ENCODE results near the gene ARHGEF4. TPM values are rescaled to one million over a fixed set of nuclear protein-coding genes. Genes with fewer than 3 reads are reported as not detected.

The ARHGEF4 gene
- total RNA-seq, 1 donor from 2014 or later, result 2.6 TPM

DNA sequence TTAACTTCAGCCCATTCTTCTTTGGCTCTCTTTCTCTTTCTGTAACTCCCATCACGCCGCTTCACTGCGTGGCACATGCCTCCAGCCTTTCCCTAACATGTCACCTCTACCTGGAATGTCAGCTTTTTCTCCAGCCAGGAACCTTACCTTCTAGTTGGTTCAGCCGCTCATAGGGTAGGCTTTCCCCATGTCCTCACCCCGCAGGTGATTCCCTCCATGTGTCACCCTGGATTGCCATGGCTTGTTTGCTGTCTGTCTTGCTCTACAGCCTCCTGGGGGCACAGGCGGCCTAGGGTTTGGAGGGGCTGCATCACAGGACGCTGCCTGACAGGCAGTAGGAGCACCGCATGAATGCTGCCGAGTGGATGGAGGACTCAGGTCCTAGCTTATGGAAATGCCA is 39.2 kb downstream of the ARHGEF4 start:
- TF ChIP-seq, protein P1, sequence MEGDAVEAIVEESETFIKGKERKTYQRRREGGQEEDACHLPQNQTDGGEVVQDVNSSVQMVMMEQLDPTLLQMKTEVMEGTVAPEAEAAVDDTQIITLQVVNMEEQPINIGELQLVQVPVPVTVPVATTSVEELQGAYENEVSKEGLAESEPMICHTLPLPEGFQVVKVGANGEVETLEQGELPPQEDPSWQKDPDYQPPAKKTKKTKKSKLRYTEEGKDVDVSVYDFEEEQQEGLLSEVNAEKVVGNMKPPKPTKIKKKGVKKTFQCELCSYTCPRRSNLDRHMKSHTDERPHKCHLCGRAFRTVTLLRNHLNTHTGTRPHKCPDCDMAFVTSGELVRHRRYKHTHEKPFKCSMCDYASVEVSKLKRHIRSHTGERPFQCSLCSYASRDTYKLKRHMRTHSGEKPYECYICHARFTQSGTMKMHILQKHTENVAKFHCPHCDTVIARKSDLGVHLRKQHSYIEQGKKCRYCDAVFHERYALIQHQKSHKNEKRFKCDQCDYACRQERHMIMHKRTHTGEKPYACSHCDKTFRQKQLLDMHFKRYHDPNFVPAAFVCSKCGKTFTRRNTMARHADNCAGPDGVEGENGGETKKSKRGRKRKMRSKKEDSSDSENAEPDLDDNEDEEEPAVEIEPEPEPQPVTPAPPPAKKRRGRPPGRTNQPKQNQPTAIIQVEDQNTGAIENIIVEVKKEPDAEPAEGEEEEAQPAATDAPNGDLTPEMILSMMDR (IDR thresholded peaks at IDR 0.05), result no peak
- Mint-ChIP-seq H3K36me3 (ENCODE audit: unreplicated experiment) (no peaks in the 10 kb centered on the region), H3K4me3 (ENCODE audit: unreplicated experiment) (no peak overlapping the region), H3K4me1 (ENCODE audit: unreplicated experiment) (no peaks in the 10 kb centered on the region), H3K9me3 (ENCODE audit: unreplicated experiment) (no peaks in the 10 kb centered on the region), H3K27ac (ENCODE audit: unreplicated experiment) (no peak overlapping the region), H3K27me3 (ENCODE audit: unreplicated experiment) (peaks cover 2% of the 10 kb centered on the region)
- DNase-seq (ENCODE audit: extremely low spot score, unreplicated experiment), result no peak

DNA sequence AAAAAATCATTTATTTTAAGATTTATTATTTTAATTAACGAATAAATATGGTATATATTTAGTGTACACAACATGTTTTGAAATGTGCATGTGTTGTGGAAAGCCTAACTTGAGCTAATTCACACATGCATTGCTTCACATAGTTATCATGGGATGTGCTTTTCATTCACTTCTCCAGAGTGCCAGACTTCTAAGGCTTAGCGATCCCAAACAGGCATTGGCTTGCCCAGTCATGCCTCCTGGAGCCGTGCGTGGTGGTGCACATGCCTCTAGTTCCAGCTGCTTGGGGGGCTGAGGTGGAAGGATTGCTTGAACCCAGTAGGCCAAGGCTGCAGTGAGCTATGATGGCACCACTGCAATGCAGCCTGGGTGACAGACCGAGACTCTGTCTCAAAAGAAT is 40.5 kb downstream of the ARHGEF4 start:
- Mint-ChIP-seq H3K9me3 (ENCODE audit: unreplicated experiment) (no peaks in the 10 kb centered on the region), H3K27ac (ENCODE audit: unreplicated experiment) (no peak overlapping the region), H3K36me3 (ENCODE audit: unreplicated experiment) (no peaks in the 10 kb centered on the region), H3K27me3 (ENCODE audit: unreplicated experiment) (peaks cover 2% of the 10 kb centered on the region), H3K4me3 (ENCODE audit: unreplicated experiment) (no peak overlapping the region), H3K4me1 (ENCODE audit: unreplicated experiment) (no peaks in the 10 kb centered on the region)
- TF ChIP-seq, protein P1 (IDR thresholded peaks at IDR 0.05), result no peak
- no peak for DNase-seq (ENCODE audit: extremely low spot score, unreplicated experiment)

DNA sequence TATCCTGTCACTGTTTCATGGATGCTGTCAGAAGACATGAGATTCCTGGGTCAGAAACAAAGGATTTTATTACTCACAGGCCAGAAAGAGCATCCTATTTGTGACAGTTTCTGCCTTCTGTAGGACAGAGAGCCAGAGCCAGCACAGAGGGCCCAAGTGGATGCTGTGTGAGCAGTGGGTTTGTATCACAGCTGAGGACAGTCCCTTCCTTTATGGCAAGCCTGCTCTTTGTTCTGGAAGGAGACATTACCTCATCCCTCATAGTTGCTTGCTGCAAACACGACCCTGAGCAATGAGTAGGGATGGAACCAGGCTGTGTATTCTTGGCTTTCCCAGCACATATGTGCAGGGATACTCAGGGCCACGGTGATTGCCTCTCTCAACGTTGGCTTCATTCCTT is 41.6 kb downstream of the ARHGEF4 start:
- Mint-ChIP-seq H3K4me3 (ENCODE audit: unreplicated experiment) (no peak overlapping the region), H3K36me3 (ENCODE audit: unreplicated experiment) (no peaks in the 10 kb centered on the region), H3K4me1 (ENCODE audit: unreplicated experiment) (no peaks in the 10 kb centered on the region), H3K27me3 (ENCODE audit: unreplicated experiment) (peaks cover 2% of the 10 kb centered on the region), H3K27ac (ENCODE audit: unreplicated experiment) (no peak overlapping the region), H3K9me3 (ENCODE audit: unreplicated experiment) (no peaks in the 10 kb centered on the region)
- DNase-seq (ENCODE audit: extremely low spot score, unreplicated experiment), result no peak
- TF ChIP-seq, protein P1 (IDR thresholded peaks at IDR 0.05), result no peak

DNA sequence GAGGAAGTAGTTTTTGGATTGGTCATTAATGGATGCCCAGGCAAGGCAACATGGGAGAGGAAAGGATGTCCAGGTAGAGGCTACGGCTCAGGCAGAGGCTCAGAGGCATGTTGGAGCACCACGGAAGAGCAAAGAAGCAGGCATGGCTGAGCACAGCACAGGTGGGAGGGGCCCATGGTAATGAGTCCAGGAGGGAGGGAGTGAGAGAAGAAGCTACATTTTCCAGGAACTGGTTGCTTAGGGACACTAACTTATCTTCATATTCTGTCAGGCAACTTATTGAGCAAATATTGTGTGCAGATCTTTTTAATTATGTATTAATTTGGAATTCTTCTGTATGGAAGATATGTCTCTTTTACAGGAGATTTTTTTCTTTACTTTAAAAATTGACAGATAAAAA is 42.2 kb downstream of the ARHGEF4 start:
- Mint-ChIP-seq H3K4me1 (ENCODE audit: unreplicated experiment) (no peaks in the 10 kb centered on the region), H3K27me3 (ENCODE audit: unreplicated experiment) (peaks cover 2% of the 10 kb centered on the region), H3K36me3 (ENCODE audit: unreplicated experiment) (no peaks in the 10 kb centered on the region), H3K4me3 (ENCODE audit: unreplicated experiment) (no peak overlapping the region), H3K27ac (ENCODE audit: unreplicated experiment) (no peak overlapping the region), H3K9me3 (ENCODE audit: unreplicated experiment) (no peaks in the 10 kb centered on the region)
- TF ChIP-seq, protein P1 (IDR thresholded peaks at IDR 0.05), result no peak
- no peak for DNase-seq (ENCODE audit: extremely low spot score, unreplicated experiment)

DNA sequence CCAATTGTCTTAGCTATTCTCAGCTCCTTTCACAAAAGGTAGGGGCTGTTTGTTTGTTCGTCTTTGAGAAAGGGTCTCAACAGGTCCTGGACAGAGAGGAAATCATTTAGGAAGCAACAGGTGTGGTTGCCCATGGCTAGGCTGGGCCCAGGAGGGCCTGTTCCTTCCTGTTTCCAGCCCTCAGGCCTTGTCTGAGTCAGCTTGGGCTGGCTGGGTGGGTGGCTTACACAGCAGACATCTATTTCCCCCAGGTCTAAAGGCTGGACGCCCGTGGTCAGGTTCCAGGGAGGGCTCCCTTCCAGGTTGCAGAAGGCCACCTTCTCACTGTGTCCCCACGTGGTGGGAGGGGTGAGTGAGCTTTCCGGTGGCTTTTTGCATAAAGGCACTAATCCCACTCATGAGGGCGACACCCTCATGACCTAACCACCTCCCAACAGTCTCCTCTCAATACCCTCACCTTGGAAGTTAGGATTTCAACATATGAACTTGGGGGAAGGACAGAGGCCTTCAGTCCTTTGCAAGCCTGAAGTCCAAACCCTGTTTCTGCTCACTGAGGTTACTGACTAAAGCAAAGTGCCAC is 45.5 kb downstream of the ARHGEF4 start:
- DNase-seq (ENCODE audit: extremely low spot score, unreplicated experiment), result no peak
- Mint-ChIP-seq H3K27me3 (ENCODE audit: unreplicated experiment) (peaks cover 7% of the 10 kb centered on the region), H3K27ac (ENCODE audit: unreplicated experiment) (no peak overlapping the region), H3K4me1 (ENCODE audit: unreplicated experiment) (no peaks in the 10 kb centered on the region), H3K36me3 (ENCODE audit: unreplicated experiment) (no peaks in the 10 kb centered on the region), H3K4me3 (ENCODE audit: unreplicated experiment) (no peak overlapping the region), H3K9me3 (ENCODE audit: unreplicated experiment) (no peaks in the 10 kb centered on the region)
- TF ChIP-seq, protein P1 (IDR thresholded peaks at IDR 0.05), result no peak

Measured in osteocyte (in vitro differentiated cells).